Measurements from ENCODE around the gene THBS2. TPM values are rescaled to one million over a fixed set of nuclear protein-coding genes. Genes with fewer than 3 reads are reported as not detected.

THBS2 gene
- total RNA-seq, 1 donor from 2014 or later = 0.23 TPM

- Mint-ChIP-seq H3K36me3 (ENCODE audit: low read depth, unreplicated experiment) (no peaks in the 10 kb centered on the region), H3K27me3 (ENCODE audit: unreplicated experiment) (peaks cover 2% of the 10 kb centered on the region), H3K27ac (ENCODE audit: unreplicated experiment) (no peak overlapping the region), H3K9me3 (ENCODE audit: unreplicated experiment) (no peaks in the 10 kb centered on the region), H3K4me1 (ENCODE audit: unreplicated experiment) (no peaks in the 10 kb centered on the region), H3K4me3 (ENCODE audit: unreplicated experiment) (no peak overlapping the region)
- TF ChIP-seq, protein P1, sequence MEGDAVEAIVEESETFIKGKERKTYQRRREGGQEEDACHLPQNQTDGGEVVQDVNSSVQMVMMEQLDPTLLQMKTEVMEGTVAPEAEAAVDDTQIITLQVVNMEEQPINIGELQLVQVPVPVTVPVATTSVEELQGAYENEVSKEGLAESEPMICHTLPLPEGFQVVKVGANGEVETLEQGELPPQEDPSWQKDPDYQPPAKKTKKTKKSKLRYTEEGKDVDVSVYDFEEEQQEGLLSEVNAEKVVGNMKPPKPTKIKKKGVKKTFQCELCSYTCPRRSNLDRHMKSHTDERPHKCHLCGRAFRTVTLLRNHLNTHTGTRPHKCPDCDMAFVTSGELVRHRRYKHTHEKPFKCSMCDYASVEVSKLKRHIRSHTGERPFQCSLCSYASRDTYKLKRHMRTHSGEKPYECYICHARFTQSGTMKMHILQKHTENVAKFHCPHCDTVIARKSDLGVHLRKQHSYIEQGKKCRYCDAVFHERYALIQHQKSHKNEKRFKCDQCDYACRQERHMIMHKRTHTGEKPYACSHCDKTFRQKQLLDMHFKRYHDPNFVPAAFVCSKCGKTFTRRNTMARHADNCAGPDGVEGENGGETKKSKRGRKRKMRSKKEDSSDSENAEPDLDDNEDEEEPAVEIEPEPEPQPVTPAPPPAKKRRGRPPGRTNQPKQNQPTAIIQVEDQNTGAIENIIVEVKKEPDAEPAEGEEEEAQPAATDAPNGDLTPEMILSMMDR (IDR thresholded peaks at IDR 0.05; ENCODE audit: unreplicated experiment) = no peak
- no peak for DNase-seq (ENCODE audit: low spot score)
Observed at GRCh38 chr6:169208011-169208410, 45.6 kb downstream of the THBS2 start.

GRCh38 chr6:169207482-169207881 lies 46.2 kb downstream of the THBS2 start:
- Mint-ChIP-seq H3K36me3 (ENCODE audit: low read depth, unreplicated experiment) (no peaks in the 10 kb centered on the region), H3K4me3 (ENCODE audit: unreplicated experiment) (no peak overlapping the region), H3K9me3 (ENCODE audit: unreplicated experiment) (no peaks in the 10 kb centered on the region), H3K27ac (ENCODE audit: unreplicated experiment) (no peak overlapping the region), H3K4me1 (ENCODE audit: unreplicated experiment) (no peaks in the 10 kb centered on the region), H3K27me3 (ENCODE audit: unreplicated experiment) (no peaks in the 10 kb centered on the region)
- TF ChIP-seq, protein P1 (IDR thresholded peaks at IDR 0.05; ENCODE audit: unreplicated experiment) = no peak
- no peak for DNase-seq (ENCODE audit: low spot score)

DNA sequence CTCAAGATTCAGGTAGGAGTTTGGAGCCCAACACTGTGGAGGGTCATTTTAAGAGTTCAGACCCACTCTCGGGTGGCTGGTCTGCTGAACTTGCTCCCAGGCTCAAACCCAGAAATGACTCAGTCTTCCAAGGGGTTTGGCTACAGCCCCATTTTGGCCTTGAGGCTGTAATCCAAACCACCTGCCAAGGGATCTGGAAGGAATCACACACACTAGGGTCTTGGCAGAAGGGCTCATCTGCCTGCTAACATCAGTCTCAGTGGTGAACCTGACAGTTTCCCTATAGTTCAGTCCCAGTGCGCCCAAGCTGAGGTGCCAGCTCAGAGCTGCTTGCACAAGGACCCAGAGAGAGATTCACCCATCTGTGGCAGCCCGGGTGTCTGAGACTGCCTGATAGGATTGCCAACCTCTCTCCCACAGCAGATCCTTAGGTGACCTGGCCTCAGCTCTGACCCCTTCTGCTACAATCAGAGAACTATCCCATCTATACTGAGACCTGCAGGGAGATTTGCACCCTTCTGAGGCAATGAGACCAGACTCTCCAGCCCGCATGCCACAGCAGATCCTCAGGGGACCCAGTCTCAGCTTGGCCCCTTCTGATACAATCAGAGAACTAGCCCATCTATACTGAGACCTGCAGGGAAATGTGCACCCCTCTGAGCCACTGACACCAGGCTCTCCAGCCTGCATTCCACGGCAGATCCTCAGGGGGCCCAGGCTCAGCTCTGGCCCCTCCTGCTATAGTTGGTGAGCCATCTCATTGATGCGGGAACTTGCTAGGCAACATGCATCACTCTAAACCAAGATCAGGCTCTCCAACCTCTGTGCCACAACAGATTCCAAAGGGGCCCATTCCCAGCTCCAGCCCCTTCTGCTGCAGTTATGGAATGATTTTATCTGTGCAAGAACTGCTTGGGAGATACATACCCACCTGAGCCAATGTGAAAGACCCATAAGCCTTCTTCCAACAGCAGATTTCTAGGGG lies 48.2 kb downstream of the THBS2 start:
- Mint-ChIP-seq H3K4me3 (ENCODE audit: unreplicated experiment) (no peak overlapping the region), H3K36me3 (ENCODE audit: low read depth, unreplicated experiment) (no peaks in the 10 kb centered on the region), H3K27ac (ENCODE audit: unreplicated experiment) (no peak overlapping the region), H3K4me1 (ENCODE audit: unreplicated experiment) (no peaks in the 10 kb centered on the region), H3K9me3 (ENCODE audit: unreplicated experiment) (no peaks in the 10 kb centered on the region), H3K27me3 (ENCODE audit: unreplicated experiment) (no peaks in the 10 kb centered on the region)
- no peak for DNase-seq (ENCODE audit: low spot score)
- TF ChIP-seq, protein P1 (IDR thresholded peaks at IDR 0.05; ENCODE audit: unreplicated experiment) = no peak

DNA sequence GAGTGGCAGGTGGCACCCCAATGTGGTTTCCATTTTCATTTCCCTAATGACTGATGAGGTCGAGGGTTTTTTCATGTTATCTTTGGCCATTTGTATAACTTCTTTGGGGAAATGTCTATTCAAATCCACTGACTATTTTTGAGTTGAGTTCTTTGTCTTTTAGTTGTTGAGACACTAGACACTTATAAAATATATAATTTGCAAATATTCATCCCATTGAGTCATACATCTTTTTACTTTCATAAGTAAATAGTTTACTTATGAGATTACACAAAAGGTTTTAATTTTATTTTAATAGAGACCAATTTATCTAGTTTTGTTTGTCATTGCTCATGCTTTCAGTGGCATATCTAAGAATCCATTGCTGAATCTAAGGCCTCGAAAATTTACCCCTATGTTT lies 49.5 kb downstream of the THBS2 start:
- Mint-ChIP-seq H3K36me3 (ENCODE audit: low read depth, unreplicated experiment) (no peaks in the 10 kb centered on the region), H3K9me3 (ENCODE audit: unreplicated experiment) (no peaks in the 10 kb centered on the region), H3K4me3 (ENCODE audit: unreplicated experiment) (no peak overlapping the region), H3K27me3 (ENCODE audit: unreplicated experiment) (no peaks in the 10 kb centered on the region), H3K27ac (ENCODE audit: unreplicated experiment) (no peak overlapping the region), H3K4me1 (ENCODE audit: unreplicated experiment) (no peaks in the 10 kb centered on the region)
- DNase-seq (ENCODE audit: low spot score) = no peak
- TF ChIP-seq, protein P1 (IDR thresholded peaks at IDR 0.05; ENCODE audit: unreplicated experiment) = no peak

DNA sequence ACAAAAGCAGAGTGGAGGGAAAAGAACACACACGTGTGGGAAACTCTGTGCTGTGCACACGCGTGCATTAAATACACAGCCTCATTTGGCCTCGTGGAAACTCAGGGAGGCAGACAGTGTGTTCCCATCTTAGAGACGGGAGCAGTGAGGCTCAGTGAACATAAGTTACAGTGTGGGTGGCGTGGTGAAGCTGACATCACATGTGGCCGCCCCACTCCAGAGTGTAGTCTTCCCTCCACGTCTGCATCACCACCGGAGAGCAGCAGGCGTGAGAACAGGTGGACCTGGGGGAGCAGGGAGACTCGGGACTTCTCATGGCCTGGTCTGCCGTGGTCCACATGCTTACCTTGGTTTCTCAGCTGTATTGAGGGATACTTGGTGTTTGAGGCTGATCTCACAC lies 51.7 kb downstream of the THBS2 start:
- H3K4me1 Mint-ChIP-seq (ENCODE audit: unreplicated experiment) = no peaks in the 10 kb centered on the region
- no peaks in the 10 kb centered on the region for H3K36me3 Mint-ChIP-seq (ENCODE audit: low read depth, unreplicated experiment)
- no peak for DNase-seq (ENCODE audit: low spot score)
- H3K9me3 Mint-ChIP-seq (ENCODE audit: unreplicated experiment) = no peaks in the 10 kb centered on the region
- no peaks in the 10 kb centered on the region for H3K27me3 Mint-ChIP-seq (ENCODE audit: unreplicated experiment)
- no peak overlapping the region for H3K4me3 Mint-ChIP-seq (ENCODE audit: unreplicated experiment)
- H3K27ac Mint-ChIP-seq (ENCODE audit: unreplicated experiment) = no peak overlapping the region
- TF ChIP-seq, protein P1 (IDR thresholded peaks at IDR 0.05; ENCODE audit: unreplicated experiment) = no peak

Measured in endothelial cell (in vitro differentiated cells).